NCI-H1694 treated with DMSO at 0.1 percent for 48 hours (cell line): Measurements from ENCODE around the gene KRTAP10-12.

Experiments used
- DNase-seq: peaks from one replicate; lab custom pipeline; 2025; lab: John Stamatoyannopoulos, UW

The KRTAP10-12 gene

DNA sequence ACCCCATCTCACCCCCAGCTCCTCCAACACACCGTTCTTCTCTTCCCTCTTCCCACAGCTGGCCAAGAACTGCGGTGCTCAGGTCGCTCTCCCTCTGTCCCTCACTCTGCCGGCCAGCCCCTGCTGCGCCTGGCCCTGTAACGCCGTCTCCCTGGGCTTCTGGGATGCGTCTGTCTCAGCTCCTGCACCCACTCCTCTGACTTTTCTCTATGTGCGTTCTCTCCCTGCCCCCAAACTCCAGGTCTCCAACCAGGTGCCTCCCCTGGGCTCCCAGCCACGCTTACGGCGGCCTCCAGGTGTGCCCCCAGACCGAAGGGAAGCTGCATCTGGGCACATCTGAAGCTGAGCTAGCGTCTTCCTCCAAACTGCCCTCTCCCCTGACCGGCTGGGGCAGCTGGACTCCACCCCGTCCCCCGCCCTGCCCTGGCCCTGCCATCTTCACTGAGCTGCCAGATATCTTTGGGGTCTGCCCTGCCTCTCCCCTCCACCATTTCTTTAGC lies 2.6 kb downstream of the KRTAP10-12 start:
- DNase-seq = no peak

DNA sequence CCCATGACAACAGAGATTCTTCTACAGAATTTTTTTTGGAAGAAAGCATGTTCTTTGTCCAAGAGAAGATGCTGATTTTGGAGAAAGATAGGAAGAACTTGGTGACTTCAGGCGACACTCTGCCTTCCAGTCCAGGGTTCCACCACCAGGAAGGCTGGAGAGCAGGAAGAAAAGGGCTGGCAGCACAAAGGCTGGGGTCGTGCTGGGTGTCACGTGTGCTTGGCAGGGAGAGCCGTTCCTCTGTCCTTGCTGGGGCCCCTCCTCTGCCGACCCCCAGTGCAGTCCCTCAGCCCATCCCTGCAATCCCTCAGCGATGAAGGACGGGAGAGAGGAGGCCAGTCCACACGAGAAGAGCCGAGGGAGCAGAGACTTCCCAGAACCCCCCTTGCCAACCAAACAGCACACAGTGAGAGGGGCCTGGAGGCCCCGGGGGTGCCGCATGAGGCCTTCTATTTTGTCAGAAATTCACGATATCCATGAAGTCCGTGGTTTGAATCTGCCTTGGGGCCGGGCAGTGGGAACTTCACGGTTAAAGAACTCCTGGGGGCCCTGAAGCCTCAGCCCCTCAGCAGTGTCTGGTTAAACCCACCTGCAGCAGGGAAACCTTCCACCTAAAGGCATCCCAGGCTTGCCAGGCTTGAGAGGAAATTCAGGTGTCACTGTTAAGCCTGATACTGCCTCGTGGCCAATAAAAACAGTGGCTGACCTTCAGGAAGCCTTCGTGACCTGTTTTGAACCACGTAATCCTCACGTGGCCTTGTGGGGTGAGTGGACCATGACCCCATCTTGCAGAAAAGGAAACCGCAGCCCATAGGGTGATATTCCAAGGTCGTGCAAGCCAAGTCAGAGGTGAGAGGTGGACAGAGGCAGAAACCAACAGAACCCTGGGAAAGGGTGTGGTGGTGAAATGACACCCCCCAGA lies 3.4 kb downstream of the KRTAP10-12 start:
- DNase-seq = no peak

DNA sequence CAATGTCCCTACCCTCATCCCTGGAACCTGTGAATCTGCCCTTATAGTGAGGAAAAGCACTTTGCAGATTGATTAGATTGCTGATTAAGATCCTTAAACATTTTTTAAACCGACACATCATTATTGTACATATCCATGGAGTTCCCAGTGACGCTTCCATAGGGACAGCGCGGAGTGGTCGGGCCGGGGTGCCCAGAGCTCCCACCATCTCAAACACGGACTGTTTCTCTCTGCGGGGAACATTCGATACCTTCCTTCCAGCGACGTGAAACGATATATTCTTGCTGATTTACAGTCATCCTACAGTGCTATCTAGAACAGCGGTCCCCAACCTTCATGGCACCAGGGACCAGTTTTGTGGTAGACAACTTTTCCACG lies 4.0 kb downstream of the KRTAP10-12 start:
- no peak for DNase-seq

DNA sequence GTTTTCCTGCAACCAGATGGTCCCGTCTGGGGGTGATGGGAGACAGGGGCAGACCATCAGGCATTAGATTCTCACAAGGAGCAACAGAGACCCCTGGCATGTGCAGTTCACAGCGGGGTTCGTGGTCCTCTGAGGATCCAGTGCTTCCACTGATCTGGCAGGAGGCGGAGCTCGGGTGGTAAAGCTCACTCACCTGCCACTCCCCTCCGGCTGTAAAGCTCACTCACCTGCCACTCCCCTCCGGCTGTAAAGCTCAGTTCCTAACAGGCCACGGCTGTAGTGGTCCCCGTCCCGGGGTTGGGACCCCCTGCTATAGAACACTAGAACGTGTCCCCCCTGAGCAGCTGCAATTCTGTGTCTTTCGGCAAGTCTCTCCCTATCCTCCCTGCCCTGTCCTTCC lies 4.6 kb downstream of the KRTAP10-12 start:
- DNase-seq = no peak

DNA sequence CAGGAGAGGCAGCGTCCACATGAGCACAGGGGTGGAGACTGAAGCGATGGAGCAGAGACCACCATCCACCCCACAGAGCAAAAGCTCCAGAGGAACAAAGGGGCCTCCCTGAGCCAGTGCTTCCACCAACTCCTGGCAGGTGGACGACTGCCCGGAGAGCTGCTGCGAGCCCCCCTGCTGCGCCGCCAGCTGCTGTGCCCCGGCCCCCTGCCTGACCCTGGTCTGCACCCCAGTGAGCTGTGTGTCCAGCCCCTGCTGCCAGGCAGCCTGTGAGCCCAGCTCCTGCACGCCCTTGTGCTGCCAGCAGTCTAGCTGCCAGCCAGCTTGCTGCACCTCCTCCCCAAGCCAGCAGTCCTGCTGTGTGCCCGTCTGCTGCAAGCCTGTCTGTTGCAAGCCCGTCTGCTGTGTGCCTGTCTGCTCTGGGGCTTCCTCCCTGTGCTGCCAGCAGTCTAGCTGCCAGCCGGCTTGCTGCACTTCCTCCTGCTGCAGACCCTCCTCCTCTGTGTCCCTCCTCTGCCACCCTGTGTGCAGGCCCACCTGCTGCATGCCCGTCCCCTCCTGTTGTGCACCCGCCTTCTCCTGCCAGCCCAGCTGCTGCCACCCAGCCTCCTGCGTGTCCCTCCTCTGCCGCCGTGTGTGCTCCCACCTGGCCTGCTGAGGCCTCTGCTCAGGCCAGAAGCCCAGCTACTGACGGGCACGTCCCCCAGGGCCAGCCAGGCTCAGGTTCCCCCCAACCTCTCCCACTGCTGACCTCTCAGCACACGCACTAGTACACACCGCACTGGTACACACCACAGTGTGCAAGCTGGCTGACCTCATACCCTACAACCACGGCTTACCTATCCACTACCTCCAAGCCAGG lies 5.4 kb downstream of the KRTAP10-12 start:
- no peak for DNase-seq

DNA sequence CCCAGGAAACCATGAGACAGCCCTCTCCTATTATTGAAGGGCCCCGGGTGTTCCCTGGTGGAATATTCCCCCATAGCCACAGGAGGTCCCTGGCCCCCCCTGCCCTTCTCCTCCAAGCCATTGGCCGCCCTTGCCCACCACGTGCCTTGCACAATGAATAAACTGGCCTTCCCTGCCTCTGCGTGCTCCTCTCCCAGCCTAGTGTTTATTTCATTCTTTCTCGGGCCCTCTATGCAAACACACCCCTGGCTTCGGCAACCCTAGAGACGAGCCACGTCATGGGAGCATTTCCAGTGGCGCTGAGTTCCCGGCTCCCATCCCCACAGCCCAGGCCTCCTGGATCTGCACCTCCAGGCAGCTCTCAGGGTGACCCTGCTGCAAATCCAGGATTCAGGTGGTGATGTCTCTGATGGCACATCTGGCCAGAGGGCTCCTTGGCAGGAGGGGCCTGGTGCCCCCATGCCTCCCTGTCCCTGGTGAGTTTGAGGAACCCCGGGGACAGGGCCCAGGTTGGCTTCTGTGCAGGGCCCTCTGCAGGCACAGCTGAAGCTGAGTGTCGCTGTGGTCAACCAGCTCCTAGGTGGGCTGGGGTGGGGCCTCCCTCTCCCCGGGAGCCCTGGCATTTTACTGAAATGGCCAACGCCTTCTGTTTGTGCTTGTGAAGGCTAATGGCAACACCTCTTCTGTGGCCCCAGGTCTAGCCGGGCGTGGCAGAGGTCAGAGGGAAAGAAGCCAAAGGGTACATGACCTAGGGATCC lies 6.2 kb downstream of the KRTAP10-12 start:
- no peak for DNase-seq

DNA sequence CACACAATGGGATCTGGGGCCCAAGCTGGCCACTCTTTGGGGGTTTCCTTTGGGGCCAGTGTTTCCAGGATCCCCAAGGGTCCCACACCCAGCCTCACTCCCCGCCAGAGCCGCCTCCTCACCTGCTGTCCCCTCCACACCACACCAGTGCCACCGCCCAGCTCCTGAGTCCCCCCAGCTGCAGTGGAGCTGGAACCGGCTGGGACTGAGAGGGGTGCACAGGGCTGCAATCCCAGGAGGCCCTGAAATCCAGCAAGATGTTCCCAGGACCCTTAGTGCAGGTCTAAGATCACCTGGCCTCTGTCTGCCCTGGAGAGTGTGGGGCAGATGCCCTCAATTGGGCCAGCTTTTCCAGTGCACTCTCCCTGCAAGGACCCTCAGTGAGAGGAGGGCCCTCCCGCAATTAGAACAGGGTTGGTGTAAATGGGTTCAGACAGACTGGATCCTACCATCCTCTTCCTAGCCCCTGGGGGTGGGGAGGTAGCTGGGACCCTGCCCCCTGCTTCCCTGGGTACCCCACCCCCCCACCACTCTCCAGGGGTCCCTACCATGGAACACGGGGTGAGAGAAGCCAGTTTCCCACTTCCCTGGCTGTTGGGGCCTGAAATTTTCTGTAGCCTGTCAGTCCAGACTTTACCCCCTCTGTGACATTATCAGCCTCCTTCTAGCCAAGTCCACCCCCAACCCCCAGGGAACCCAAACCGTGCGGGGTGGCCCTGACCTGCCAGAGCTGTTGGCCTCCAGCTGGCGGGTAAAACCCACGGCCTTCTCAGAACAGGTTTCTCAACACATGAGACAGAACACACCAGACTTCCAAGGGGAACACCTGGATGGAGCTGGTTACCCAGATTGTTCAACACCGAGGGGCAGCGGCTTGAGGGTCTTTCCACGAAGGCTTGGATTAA lies 7.0 kb downstream of the KRTAP10-12 start:
- DNase-seq = no peak

DNA sequence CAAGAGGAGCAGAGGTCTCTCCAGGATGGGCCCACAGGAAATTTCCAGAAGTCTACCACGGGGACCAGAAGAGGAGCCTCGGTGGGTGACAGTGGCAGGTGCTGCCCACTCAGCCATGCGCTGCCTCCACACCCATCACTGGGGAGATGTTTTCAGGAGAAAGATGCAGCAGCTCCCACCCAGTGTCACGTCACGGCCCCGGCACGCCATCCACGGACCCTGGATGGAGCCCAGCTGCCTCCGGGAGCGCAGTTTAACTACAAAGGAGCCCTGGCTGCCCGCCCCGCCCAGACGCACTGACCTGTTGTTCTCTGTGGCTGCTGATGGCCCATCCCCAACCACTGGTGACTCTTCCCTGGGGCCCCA lies 7.6 kb downstream of the KRTAP10-12 start:
- no peak for DNase-seq

DNA sequence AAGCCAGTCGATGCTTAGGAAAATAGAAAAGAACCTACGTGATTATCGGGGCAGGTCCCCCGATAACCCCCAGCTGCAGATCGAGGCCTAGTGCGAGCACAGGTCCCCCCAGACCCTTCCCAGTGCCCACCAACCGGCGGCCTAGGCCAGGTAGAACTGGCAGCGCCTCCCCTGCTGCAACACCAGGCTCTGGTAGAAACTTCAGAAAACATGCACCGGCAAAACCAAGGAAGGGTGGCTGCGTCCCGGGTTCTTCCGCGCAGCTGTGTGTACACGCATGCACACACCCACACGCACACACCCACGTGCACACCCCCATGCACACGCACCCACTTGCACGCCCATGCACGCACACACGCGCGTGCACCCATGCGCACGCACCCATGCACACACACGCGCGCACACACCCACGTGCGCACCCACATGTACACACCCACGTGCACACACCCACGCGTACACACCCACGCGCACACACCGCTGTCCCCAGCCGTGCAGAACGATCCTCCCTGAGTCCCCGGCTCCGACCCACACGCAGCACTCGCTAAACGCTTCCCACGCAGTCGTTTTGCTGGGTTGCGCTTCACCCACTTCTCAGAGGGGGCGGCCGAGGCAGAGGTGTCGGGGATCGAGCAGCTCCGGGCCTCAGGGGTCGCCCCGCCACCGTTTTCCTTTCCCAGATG lies 9.2 kb downstream of the KRTAP10-12 start:
- no peak for DNase-seq

DNA sequence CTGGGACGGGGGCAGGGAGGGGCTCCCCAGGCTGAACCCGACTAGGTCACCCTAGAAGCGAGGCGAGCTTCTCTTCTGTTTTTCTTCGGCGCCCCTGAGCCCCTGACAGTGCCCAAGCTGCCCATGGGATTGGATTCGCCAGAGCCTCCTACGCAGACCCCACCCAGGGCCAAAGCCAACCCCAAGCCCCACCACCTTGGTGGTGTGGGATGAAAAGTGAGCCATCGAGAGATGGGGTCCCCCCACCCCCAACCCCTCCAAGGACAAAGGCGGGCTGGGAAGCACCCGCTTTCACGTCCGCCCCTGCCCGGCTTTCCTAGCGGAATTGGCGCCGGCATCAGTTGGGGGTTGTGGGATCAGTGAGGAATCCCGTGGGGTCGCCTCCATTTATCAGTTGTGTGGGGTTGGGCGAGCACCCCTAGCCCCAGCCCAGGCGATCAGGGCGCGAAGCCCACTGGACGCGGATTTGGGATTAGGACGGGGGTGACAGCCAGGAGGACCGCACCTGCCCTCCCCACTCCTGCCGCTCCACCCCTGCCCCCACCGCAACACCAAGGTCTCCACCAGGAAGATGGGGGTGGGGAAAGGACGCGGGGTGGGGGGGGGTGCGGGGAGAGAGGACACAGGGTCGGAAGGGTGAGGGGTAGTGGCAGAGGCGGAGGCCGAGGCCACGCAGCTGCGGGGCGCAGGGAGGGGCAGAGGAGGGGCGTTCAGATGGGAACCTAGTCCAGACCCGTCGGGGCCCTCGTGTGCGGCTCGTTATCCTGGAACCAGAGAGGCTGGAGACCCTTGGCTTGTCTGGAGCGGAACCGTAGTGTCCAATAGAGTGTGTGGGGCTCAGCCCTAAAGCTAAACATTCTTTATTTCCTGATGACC lies 10.0 kb downstream of the KRTAP10-12 start:
- no peak for DNase-seq

DNA sequence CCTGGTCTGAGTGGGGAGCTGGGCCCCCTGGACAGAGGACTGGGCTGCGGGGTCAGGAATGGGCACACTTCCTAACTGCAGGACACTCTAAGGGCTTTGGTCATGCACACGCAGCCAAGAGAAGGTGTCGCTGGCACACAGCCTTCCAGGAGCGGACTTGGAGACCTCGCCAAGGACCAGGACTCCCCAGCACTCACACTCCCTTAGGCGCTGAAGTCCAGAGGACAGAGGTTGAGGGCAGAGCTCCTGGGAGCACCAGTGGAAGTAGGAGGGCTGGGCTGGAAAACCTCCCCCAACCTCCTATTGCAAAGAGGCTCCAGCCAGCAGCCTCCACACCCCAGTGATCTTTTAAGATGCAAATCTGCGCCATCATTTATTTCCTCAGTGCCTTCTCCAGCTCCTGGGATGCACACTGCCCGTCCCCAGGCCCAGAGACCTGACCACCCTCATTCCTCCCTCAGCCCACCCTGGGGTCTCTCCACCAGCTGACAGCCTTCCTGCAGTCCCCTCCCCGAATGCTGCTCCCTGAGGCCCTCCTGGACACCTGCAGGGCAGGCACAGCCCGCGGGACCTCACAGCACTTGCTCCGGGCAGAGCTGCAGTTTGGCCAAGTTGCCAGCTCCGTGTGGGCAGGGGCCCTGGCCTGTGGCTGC lies 11.4 kb downstream of the KRTAP10-12 start:
- no peak for DNase-seq

DNA sequence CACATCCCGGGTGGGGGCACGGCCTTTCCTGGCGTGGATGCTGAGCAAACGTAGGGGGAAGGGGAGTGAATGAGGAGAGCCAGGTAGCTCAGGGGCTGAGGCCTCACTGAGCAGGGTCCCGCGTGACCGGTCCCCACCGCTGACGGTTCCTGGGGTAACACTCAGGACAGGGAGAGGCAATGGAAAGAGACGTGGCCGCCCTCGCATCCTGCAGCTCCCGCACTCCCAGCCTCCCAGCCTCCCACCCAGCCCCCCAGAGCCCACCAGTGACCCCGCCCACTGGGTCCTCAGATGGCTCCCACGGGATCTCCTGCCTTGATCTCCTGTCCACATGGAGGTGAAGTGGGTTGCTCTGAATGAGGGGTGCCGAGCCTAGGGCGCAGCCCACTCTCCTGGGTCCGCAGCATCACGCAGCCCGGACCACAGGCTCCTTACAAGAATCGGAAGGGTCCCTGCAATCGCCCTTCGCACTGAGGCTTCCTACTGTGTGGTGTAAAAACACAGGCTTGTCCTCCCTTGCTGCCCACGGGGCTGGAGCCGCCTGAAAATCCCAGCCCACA lies 12.0 kb downstream of the KRTAP10-12 start:
- no peak for DNase-seq

DNA sequence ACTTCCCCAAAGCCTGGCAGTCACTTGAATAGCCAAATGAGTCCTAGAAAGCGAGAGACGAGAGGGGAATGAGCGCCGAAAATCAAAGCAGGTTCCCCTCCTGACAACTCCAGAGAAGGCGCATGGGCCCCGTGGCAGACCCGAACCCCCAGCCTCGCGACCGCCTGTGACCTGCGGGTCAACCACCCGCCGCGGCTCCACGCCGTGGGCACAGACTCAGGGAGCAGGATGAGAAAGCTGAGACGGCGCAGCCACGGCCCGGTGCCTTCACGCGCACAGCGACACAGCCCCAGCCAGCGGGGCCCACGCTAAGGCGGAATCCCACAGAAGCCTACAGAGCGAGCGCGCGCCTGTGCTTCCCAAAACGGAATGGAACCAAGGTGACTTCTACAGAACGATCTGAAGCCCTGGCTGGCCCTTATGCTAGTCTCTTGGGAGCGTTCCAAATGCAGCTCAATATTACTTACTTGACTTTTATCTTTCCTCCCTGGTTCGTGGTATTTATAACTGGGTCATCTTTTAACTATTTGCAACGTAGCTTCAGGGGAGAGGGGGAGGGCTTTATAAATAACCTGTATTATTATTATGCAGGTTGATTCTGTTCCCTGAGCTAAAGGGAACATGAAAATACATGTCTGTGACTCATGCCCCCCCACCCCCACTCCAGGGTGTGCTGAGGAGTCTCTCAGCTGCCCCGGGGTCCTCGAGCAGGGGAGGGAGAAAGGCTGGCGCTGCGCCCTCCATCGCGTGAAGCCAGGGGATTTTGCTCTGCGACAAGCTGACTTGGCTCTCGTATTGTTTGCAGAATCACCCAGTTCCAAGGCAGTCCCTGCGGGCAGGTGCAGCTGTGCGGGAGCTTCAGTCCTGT lies 12.7 kb downstream of the KRTAP10-12 start:
- peak; percentile 56 for DNase-seq

DNA sequence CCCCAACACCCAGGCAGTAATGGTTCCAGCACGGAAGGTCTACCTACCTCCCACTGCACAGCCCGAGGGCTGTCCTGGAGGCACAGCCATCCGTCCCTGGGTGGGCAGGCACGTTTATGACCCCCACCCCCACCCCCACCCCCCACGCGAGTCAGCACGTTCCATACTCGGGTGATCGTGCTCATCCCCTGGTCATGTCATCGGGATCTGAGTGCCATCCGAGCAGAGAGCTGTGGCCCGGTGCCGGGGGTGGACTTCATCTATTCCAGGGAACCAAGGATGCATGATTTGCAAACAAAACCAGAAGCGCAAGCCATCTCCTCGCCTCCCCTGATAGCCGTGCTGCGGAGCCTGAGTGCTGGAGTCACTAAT lies 13.3 kb downstream of the KRTAP10-12 start:
- no peak for DNase-seq

DNA sequence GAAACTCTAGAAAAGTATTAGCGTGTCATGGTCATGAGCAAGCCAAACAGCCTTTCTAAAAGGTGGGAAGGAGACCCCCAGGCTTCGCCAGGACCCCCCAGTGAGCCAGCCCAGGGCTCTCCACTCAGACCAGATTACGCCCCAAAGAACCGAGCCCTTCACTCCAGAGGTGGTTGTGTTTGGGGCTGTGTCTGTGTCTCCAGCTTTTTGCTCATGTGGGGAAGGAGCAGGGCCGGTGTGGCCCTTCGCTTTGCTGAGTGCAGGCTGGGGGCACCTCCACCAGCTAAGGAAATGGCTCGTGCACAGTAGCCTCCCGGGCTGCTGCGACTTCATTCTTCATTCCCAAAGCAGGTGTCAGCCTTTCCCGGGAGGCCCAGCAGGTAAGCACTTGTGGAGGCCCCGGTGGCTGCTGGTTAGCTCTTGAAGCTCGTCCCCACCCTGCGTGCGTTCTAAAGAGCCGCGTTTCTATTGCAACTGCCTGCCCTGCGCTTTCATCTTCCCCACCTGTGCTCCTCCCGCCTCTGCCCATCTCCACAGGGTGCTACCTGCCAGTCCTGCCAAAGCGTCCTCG lies 13.9 kb downstream of the KRTAP10-12 start:
- DNase-seq = no peak

DNA sequence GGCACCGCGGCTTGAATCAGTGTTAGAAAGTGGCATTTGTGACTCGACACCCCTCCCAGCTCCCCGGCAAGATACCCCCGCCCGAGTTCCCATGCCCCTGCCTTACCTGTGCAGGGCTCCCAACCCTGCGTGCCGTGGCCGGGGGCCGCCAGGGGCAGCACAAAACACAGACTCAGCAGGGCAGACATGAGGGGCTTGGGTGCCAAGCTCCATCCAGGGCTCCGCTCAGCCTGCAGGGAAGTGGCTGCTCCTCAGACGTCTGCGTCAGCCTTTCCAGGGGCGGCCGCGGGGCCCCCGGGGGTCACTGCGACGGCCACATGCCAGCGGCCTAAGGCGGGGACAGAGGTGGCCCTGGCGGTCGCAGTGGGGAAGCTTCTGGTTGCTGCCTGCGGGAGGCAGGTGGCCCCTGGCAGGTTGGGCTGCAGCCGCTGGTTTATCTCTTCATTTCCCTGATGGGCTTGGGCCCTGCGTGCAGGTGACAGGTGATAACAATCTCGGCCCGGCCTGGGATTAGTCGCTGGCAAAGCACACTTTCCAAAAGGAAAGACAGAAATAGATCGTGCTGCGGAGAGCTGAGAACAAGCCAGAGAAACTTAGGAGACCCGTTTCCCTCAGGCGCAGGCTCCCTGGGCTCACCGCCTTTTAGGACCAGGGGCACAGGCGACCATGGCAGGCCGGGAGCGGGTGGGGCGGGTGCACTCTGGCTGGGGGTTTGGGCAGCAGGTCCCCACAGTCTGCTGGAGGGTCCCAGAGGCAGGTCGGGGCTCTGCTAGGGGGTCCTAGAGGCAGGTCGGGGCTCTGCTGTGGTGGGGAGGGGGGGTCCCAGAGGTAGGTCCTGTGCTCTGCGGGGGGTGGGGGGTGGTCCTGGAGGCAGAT lies 14.6 kb downstream of the KRTAP10-12 start, which contains the start of gene TSPEAR:
Gene TSPEAR (minus strand): TSS at position 246 of the 876 bp plus-strand sequence. CDS start 58 bp downstream, at position 188.
- DNase-seq = no peak
